Fibroblast of lung (primary cell): Measurements from ENCODE around the gene SAMSN1.

Source experiments
- CTCF ChIP-seq, 2 donors: IDR thresholded peaks in 1 of 2; conservative IDR thresholded peaks in 1 of 2; 1 replicate in 1 of 2; 2 replicates in 1 of 2; pipeline ENCODE4 v1.5.1; 2011 to 2012; ENCODE audit warnings: low read length in 2 of 2, control low read depth in 1 of 2, inconsistent platforms in 1 of 2, low read depth in 1 of 2, mild to moderate bottlenecking in 1 of 2
- EZH2 ChIP-seq: IDR thresholded peaks from 2 replicates; pipeline ENCODE4 v1.5.1; 2012; ENCODE audit warnings: low read length, control low read depth, mild to moderate bottlenecking; ENCODE audit errors: missing control alignments

- no peak for TF ChIP-seq EZH2
- TF ChIP-seq CTCF (conservative IDR thresholded peaks at IDR 0.05 in 1 of 2, IDR thresholded peaks at IDR 0.05 in 1 of 2; ENCODE audit: low read depth in 1 of 2, low read length in 2 of 2) = no peak
Observed at GRCh38 chr21:14585122-14585521, 39.0 kb upstream of the SAMSN1 start.
